Measurements from ENCODE around the gene IMMT. TPM values are rescaled to one million over a fixed set of nuclear protein-coding genes. Genes with fewer than 3 reads are reported as not detected.
A peak's percentile ranks its signal among the peaks of the same experiment; 100 is the strongest.

The IMMT gene
- total and polyA plus RNA-seq, 10 donors, result 30.7 to 80.9 (median 66.1) TPM

DNA sequence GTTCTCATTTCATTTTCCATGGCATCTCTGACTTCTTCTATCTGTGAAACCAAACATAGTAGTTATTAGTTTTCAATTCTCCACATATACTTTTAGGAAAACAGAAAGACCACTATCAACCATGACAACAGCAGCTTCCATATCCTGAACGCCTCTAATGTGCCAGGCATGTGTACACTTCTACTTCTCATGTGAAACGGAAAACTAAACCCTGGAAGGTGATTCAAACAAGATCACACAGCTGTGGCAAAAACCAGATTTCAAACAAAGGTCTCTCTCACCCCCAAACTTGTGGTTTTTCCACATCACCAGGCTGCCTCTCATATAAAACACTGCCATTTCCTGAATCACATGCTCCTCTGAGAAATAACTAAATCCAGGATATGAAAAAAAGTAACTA lies 47.5 kb downstream of the IMMT start:
- intact Hi-C loops (cut with DNase I; ENCODE audit: low total_unique reads), result no loop called here
- WGBS, 5 donors, result 65 to 81% (median 74%) methylated on average over 2 of the region's 2 CpGs
- no peaks in the 10 kb centered on the region for H3K27me3 ChIP-seq (replicated peaks in 1 of 7)
- TF ChIP-seq POLR2A (IDR thresholded peaks at IDR 0.05) (no peak), POLR2AphosphoS5 (IDR thresholded peaks at IDR 0.05) (no peak)
- TF ChIP-seq, protein P1, sequence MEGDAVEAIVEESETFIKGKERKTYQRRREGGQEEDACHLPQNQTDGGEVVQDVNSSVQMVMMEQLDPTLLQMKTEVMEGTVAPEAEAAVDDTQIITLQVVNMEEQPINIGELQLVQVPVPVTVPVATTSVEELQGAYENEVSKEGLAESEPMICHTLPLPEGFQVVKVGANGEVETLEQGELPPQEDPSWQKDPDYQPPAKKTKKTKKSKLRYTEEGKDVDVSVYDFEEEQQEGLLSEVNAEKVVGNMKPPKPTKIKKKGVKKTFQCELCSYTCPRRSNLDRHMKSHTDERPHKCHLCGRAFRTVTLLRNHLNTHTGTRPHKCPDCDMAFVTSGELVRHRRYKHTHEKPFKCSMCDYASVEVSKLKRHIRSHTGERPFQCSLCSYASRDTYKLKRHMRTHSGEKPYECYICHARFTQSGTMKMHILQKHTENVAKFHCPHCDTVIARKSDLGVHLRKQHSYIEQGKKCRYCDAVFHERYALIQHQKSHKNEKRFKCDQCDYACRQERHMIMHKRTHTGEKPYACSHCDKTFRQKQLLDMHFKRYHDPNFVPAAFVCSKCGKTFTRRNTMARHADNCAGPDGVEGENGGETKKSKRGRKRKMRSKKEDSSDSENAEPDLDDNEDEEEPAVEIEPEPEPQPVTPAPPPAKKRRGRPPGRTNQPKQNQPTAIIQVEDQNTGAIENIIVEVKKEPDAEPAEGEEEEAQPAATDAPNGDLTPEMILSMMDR (IDR thresholded peaks at IDR 0.05 in 8 of 11, conservative IDR thresholded peaks at IDR 0.05 in 3 of 11), result no peak
- DNase-seq, result no peak
- peaks cover 6 to 100% (median 92%) of the 10 kb centered on the region in 6 donors for H3K36me3 ChIP-seq
- H3K4me1 ChIP-seq, result peaks cover 0 to 8% (median 0%) of the 10 kb centered on the region in 6 donors
- no peak overlapping the region for H3K27ac ChIP-seq
- no peak overlapping the region for H3K4me3 ChIP-seq
- no peaks in the 10 kb centered on the region for H3K9me3 ChIP-seq

DNA sequence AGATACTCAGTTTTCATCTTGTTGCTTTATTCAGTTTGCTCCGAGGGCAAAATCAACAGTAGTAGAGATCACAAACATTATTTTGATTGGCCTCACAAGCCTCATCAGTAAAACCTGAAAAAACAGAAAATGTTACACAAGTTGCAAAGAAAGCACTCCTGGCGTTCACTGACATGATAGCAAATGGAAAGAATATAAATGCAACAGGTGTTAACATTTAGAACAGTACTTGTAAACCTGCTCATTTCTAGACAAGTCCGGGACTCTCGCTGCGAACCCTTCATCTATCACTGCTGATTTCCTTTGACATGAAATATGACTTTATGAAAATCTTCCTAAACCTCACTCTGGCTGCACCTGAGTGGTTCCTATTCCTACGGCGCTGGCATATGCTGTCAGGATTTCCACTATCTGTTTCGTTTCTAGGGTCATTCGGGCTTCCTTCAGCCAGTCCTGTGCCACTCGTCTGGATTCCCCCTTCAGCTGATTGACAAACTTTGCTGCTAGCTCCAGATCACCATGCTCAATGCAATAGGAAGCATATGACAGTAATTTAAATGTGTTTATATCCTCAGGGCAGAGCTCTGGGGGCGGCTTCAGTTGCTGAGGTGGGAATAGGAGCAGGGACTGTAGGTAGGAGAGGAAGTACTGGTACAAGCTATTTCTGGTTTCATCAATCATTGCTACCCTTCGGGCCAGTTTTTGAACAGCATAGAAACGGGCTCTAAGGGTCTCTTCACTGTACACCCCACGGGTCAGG lies 51.2 kb downstream of the IMMT start:
- DNase-seq, result no peak
- no peaks in the 10 kb centered on the region for H3K9me3 ChIP-seq
- no peaks in the 10 kb centered on the region for H3K27me3 ChIP-seq (replicated peaks in 1 of 7)
- peaks cover 6 to 100% (median 96%) of the 10 kb centered on the region in 6 donors for H3K36me3 ChIP-seq
- peaks cover 0 to 17% (median 0%) of the 10 kb centered on the region in 6 donors for H3K4me1 ChIP-seq
- no peak overlapping the region for H3K4me3 ChIP-seq
- no peak for TF ChIP-seq POLR2AphosphoS5 (IDR thresholded peaks at IDR 0.05)
- no peak for TF ChIP-seq POLR2A (IDR thresholded peaks at IDR 0.05)
- TF ChIP-seq, protein P1 (IDR thresholded peaks at IDR 0.05 in 8 of 11, conservative IDR thresholded peaks at IDR 0.05 in 3 of 11), result no peak
- WGBS, 5 donors, result 88 to 93% (median 90%) methylated on average over 14 of the region's 14 CpGs
- intact Hi-C loops (cut with DNase I; ENCODE audit: low total_unique reads), result no loop called here
- H3K27ac ChIP-seq, result no peak overlapping the region

DNA sequence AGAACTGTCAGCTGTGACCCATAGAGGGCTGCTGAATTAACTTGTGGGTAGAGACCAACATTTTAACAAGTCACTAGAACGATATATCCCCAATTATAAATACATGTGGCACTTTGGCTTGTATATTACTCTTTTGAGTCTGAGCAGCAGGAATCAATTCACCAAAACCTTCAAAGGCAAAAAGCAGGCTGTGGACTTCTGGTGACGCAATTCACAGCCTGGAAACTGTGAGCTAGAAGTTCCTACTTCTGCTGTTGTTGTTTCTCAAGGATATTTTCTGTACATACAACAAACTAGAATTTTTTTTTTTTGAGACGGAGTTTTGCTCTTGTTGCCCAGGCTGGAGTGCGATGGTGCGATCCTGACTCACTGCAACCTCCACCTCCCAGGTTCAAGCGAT lies 52.0 kb downstream of the IMMT start:
- intact Hi-C loops (cut with DNase I; ENCODE audit: low total_unique reads), result no loop called here
- Histone ChIP-seq H3K4me3 (no peak overlapping the region), H3K4me1 (peaks cover 0 to 17% (median 0%) of the 10 kb centered on the region in 6 donors), H3K27me3 (replicated peaks in 1 of 7) (no peaks in the 10 kb centered on the region), H3K27ac (peak overlapping the region in 1 of 8 donors; percentile 15), H3K9me3 (no peaks in the 10 kb centered on the region), H3K36me3 (peaks cover 6 to 100% (median 96%) of the 10 kb centered on the region in 6 donors)
- 71 to 94% (median 85%) methylated on average over 6 of the region's 6 CpGs for WGBS, 5 donors
- no peak for DNase-seq
- TF ChIP-seq, protein P1 (IDR thresholded peaks at IDR 0.05 in 8 of 11, conservative IDR thresholded peaks at IDR 0.05 in 3 of 11), result no peak
- TF ChIP-seq POLR2AphosphoS5 (IDR thresholded peaks at IDR 0.05) (no peak), POLR2A (IDR thresholded peaks at IDR 0.05) (no peak)

DNA sequence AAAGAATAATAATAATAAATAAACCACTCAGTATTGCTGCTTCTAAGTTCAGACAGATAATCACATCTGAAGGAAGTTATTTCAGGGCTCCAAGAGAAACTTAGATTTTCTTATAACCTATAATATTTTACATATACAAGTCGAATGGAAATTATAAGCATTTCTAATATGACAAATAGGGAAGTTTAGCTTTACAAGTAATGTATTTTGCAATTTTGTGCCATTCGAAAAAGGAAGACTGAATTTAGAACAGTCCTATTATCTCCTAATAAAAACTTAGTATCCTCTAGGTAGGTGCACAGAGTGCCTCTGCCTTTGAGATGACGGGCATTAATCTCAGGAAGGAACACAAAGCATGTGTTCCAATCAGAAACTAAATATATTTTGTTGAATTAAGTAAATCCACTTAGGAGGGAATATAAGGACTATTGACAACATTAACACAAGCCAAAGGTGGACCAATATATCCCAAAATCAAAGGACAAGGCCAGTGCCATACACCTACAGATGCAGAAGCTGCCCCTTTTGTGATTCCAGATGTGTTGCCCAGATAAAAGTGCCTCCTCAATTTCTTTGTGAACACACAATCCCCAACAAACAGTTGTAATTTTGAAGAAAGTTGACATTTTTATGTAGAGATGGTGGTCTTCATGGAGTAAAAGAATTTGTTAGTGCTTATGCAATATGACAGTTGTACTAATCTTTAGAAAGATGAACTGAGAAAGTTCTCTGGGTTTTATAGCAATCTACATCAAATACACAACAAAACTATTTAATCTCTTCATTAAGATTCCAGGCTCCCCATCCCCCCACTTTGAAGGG lies 52.6 kb downstream of the IMMT start:
- 46 to 84% (median 56%) methylated on average over 3 of the region's 3 CpGs for WGBS, 5 donors
- no peak for DNase-seq
- H3K9me3 ChIP-seq, result no peaks in the 10 kb centered on the region
- H3K27me3 ChIP-seq (replicated peaks in 1 of 7), result no peaks in the 10 kb centered on the region
- H3K4me3 ChIP-seq, result no peak overlapping the region
- TF ChIP-seq, protein P1 (IDR thresholded peaks at IDR 0.05 in 8 of 11, conservative IDR thresholded peaks at IDR 0.05 in 3 of 11), result no peak
- TF ChIP-seq POLR2A (IDR thresholded peaks at IDR 0.05), result no peak
- TF ChIP-seq POLR2AphosphoS5 (IDR thresholded peaks at IDR 0.05), result no peak
- peak overlapping the region in 2 of 8 donors; percentile 15 to 19 for H3K27ac ChIP-seq
- H3K4me1 ChIP-seq, result peaks cover 0 to 17% (median 0%) of the 10 kb centered on the region in 6 donors
- intact Hi-C loops (cut with DNase I; ENCODE audit: low total_unique reads), result no loop called here
- peaks cover 9 to 100% (median 96%) of the 10 kb centered on the region in 6 donors for H3K36me3 ChIP-seq

Measured in spleen (tissue), 11 donors.